ENCODE data around the gene LRPAP1. TPM values are rescaled to one million over a fixed set of nuclear protein-coding genes. Genes with fewer than 3 reads are reported as not detected.
A peak's percentile ranks its signal among the peaks of the same experiment; 100 is the strongest.
"Not testable (repeated sequence)": the region's sequence is repeated elsewhere in the genome, so short reads cannot be mapped to it uniquely, and the experiment has no call there.

Gene LRPAP1, protein sequence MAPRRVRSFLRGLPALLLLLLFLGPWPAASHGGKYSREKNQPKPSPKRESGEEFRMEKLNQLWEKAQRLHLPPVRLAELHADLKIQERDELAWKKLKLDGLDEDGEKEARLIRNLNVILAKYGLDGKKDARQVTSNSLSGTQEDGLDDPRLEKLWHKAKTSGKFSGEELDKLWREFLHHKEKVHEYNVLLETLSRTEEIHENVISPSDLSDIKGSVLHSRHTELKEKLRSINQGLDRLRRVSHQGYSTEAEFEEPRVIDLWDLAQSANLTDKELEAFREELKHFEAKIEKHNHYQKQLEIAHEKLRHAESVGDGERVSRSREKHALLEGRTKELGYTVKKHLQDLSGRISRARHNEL
- total RNA-seq: 79.3 and 82.9 TPM in 2 replicates

GRCh38 chr4:3531879-3532750 lies at the start of gene LRPAP1:
TSS of gene LRPAP1 (minus strand) at chr4:3532422. CDS start at chr4:3532412, 10 bp downstream.
- DNase-seq (ENCODE audit: insufficient read length, low spot score, missing footprints): peak; percentile 100
- TF ChIP-seq CTCF (IDR thresholded peaks at IDR 0.05; ENCODE audit: extremely low read depth, low read depth, low read length): no peak
- Histone ChIP-seq H3K9me3 (ENCODE audit: low read depth, low read length) (no peaks in the 10 kb centered on the region), H3K4me3 (ENCODE audit: insufficient read depth, low read length) (peak within 1 kb of the TSS; percentile 95), H3K4me2 (ENCODE audit: insufficient read depth, low read length) (peak within 1 kb of the TSS; percentile 97), H3K36me3 (ENCODE audit: insufficient read depth, low read length) (peaks cover 5% of the 10 kb centered on the region), H3K79me2 (ENCODE audit: insufficient read depth, low read length) (peaks cover 48% of the 10 kb centered on the region), H2AFZ (ENCODE audit: low read length) (peak within 1 kb of the TSS; percentile 97), H3K27me3 (ENCODE audit: insufficient read depth, low read length) (no peaks in the 10 kb centered on the region), H3K27ac (ENCODE audit: low read depth, low read length) (peak within 1 kb of the TSS; percentile 48), H3K4me1 (ENCODE audit: insufficient read depth, low read length) (peaks cover 15% of the 10 kb centered on the region), H4K20me1 (ENCODE audit: insufficient read depth, low read length) (peaks cover 29% of the 10 kb centered on the region)

- DNase-seq (ENCODE audit: insufficient read length, low spot score, missing footprints); H3K4me1 ChIP-seq (ENCODE audit: insufficient read depth, low read length); H3K36me3 ChIP-seq (ENCODE audit: insufficient read depth, low read length); H3K27me3 ChIP-seq (ENCODE audit: insufficient read depth, low read length); H4K20me1 ChIP-seq (ENCODE audit: insufficient read depth, low read length); H3K27ac ChIP-seq (ENCODE audit: low read depth, low read length); H3K79me2 ChIP-seq (ENCODE audit: insufficient read depth, low read length); H3K9me3 ChIP-seq (ENCODE audit: low read depth, low read length); H2AFZ ChIP-seq (ENCODE audit: low read length); H3K4me3 ChIP-seq (ENCODE audit: insufficient read depth, low read length); H3K4me2 ChIP-seq (ENCODE audit: insufficient read depth, low read length): not testable (repeated sequence)
Measured at GRCh38 chr4:3581334-3582090, 49.3 kb upstream of the LRPAP1 start.

DNA sequence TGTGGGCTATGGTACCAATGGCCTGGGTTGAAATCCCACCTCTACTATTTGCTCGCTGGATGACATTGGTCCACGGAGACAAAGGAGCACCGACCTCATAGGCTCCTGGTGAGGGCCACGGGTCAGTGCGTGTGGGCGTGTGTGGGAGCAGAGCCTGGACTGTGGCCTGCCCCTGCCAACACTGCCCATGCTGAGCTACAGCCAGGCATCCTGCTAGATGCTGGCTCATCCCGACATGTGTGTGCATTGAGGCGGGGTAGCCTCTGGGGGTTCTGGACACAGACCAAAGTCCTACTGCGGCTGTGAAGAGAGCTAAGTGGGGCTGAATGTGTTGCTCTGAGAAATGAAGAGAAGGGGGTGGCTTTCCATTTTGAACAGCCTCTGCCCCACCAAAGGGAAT lies 48.6 kb upstream of the LRPAP1 start:
- H3K9me3 ChIP-seq (ENCODE audit: low read depth, low read length); H3K27me3 ChIP-seq (ENCODE audit: insufficient read depth, low read length); H3K36me3 ChIP-seq (ENCODE audit: insufficient read depth, low read length); H3K79me2 ChIP-seq (ENCODE audit: insufficient read depth, low read length); H3K4me1 ChIP-seq (ENCODE audit: insufficient read depth, low read length); H4K20me1 ChIP-seq (ENCODE audit: insufficient read depth, low read length); H2AFZ ChIP-seq (ENCODE audit: low read length); DNase-seq (ENCODE audit: insufficient read length, low spot score, missing footprints); H3K27ac ChIP-seq (ENCODE audit: low read depth, low read length); H3K4me3 ChIP-seq (ENCODE audit: insufficient read depth, low read length); H3K4me2 ChIP-seq (ENCODE audit: insufficient read depth, low read length): not testable (repeated sequence)

GRCh38 chr4:3578527-3579144 lies 46.4 kb upstream of the LRPAP1 start:
- not testable (repeated sequence) for H3K4me2 ChIP-seq (ENCODE audit: insufficient read depth, low read length); H2AFZ ChIP-seq (ENCODE audit: low read length); H3K4me1 ChIP-seq (ENCODE audit: insufficient read depth, low read length); H3K4me3 ChIP-seq (ENCODE audit: insufficient read depth, low read length); H3K27me3 ChIP-seq (ENCODE audit: insufficient read depth, low read length); DNase-seq (ENCODE audit: insufficient read length, low spot score, missing footprints); H3K36me3 ChIP-seq (ENCODE audit: insufficient read depth, low read length); H4K20me1 ChIP-seq (ENCODE audit: insufficient read depth, low read length); H3K79me2 ChIP-seq (ENCODE audit: insufficient read depth, low read length); H3K27ac ChIP-seq (ENCODE audit: low read depth, low read length); H3K9me3 ChIP-seq (ENCODE audit: low read depth, low read length)

DNA sequence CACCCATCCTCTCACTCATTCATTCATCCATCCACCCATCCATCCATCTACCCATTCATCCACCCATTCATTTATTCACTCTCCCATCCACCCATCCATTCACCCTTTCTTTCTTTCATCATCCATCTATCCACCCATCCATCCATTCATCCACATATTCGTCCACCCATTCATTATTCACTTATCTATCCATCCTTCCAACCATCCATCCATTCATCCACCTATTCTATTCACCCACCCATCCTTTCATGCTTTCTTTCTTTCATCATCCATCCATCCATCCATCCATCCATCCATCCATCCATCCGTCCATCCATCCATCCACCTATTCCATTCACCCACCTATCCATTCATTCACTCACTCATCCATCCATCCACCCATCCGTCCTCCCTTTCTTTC lies 45.8 kb upstream of the LRPAP1 start:
- DNase-seq (ENCODE audit: insufficient read length, low spot score, missing footprints); H3K4me1 ChIP-seq (ENCODE audit: insufficient read depth, low read length); H3K27ac ChIP-seq (ENCODE audit: low read depth, low read length); H3K9me3 ChIP-seq (ENCODE audit: low read depth, low read length); H2AFZ ChIP-seq (ENCODE audit: low read length); H3K27me3 ChIP-seq (ENCODE audit: insufficient read depth, low read length); H3K4me3 ChIP-seq (ENCODE audit: insufficient read depth, low read length); H4K20me1 ChIP-seq (ENCODE audit: insufficient read depth, low read length); H3K36me3 ChIP-seq (ENCODE audit: insufficient read depth, low read length); H3K79me2 ChIP-seq (ENCODE audit: insufficient read depth, low read length); H3K4me2 ChIP-seq (ENCODE audit: insufficient read depth, low read length): not testable (repeated sequence)

GRCh38 chr4:3577208-3577892 lies 45.1 kb upstream of the LRPAP1 start:
- H3K79me2 ChIP-seq (ENCODE audit: insufficient read depth, low read length); H3K27me3 ChIP-seq (ENCODE audit: insufficient read depth, low read length); H3K4me2 ChIP-seq (ENCODE audit: insufficient read depth, low read length); H3K27ac ChIP-seq (ENCODE audit: low read depth, low read length); H3K4me3 ChIP-seq (ENCODE audit: insufficient read depth, low read length); H2AFZ ChIP-seq (ENCODE audit: low read length); H3K9me3 ChIP-seq (ENCODE audit: low read depth, low read length); H4K20me1 ChIP-seq (ENCODE audit: insufficient read depth, low read length); H3K4me1 ChIP-seq (ENCODE audit: insufficient read depth, low read length); H3K36me3 ChIP-seq (ENCODE audit: insufficient read depth, low read length): not testable (repeated sequence)
- peak; percentile 46 for DNase-seq (ENCODE audit: insufficient read length, low spot score, missing footprints)

- not testable (repeated sequence) for H2AFZ ChIP-seq (ENCODE audit: low read length); DNase-seq (ENCODE audit: insufficient read length, low spot score, missing footprints); H3K4me3 ChIP-seq (ENCODE audit: insufficient read depth, low read length); H3K36me3 ChIP-seq (ENCODE audit: insufficient read depth, low read length); H3K27ac ChIP-seq (ENCODE audit: low read depth, low read length); H3K79me2 ChIP-seq (ENCODE audit: insufficient read depth, low read length); H3K4me1 ChIP-seq (ENCODE audit: insufficient read depth, low read length); H3K4me2 ChIP-seq (ENCODE audit: insufficient read depth, low read length); H4K20me1 ChIP-seq (ENCODE audit: insufficient read depth, low read length); H3K27me3 ChIP-seq (ENCODE audit: insufficient read depth, low read length); H3K9me3 ChIP-seq (ENCODE audit: low read depth, low read length)
Measured at GRCh38 chr4:3576533-3577207, 44.4 kb upstream of the LRPAP1 start.
